Measurements from ENCODE around the gene ZC4H2. TPM values are rescaled to one million over a fixed set of nuclear protein-coding genes. Genes with fewer than 3 reads are reported as not detected.
"Not testable (repeated sequence)": the region's sequence is repeated elsewhere in the genome, so short reads cannot be mapped to it uniquely, and the experiment has no call there.

ZC4H2 gene
- total RNA-seq, 1 donor from 2014 or later = 4.2 TPM

- Histone ChIP-seq H3K27me3 (ENCODE audit: control insufficient read depth in 3 of 3, insufficient read depth in 3 of 3, low read length in 3 of 3) (no peaks in the 10 kb centered on the region), H3K9me3 (ENCODE audit: control insufficient read depth in 3 of 3, low read length in 3 of 3) (no peaks in the 10 kb centered on the region), H3K27ac (ENCODE audit: low read depth, low read length) (no peak overlapping the region), H3K4me1 (ENCODE audit: control insufficient read depth in 3 of 3, insufficient read depth in 3 of 3, low read length in 3 of 3) (peaks cover 2 to 6% (median 2%) of the 10 kb centered on the region in 3 donors), H3K9ac (ENCODE audit: low read depth in 1 of 3, low read length in 3 of 3) (peak overlapping the region; percentile 51 to 68 (median 57)), H3K36me3 (ENCODE audit: control insufficient read depth in 3 of 3, insufficient read depth in 3 of 3, low read length in 3 of 3) (no peaks in the 10 kb centered on the region), H3K4me3 (ENCODE audit: low read length in 3 of 3) (peak overlapping the region; percentile 80 to 85 (median 81))
Measured at GRCh38 chrX:64975491-64975890, 759 bp downstream of the ZC4H2 start.

- Histone ChIP-seq H3K9me3 (ENCODE audit: control insufficient read depth in 3 of 3, low read length in 3 of 3) (no peaks in the 10 kb centered on the region), H3K27ac (ENCODE audit: low read depth, low read length) (no peak overlapping the region), H3K4me3 (ENCODE audit: low read length in 3 of 3) (no peak overlapping the region), H3K4me1 (ENCODE audit: control insufficient read depth in 3 of 3, insufficient read depth in 3 of 3, low read length in 3 of 3) (no peaks in the 10 kb centered on the region), H3K36me3 (ENCODE audit: control insufficient read depth in 3 of 3, insufficient read depth in 3 of 3, low read length in 3 of 3) (no peaks in the 10 kb centered on the region), H3K27me3 (ENCODE audit: control insufficient read depth in 3 of 3, insufficient read depth in 3 of 3, low read length in 3 of 3) (no peaks in the 10 kb centered on the region), H3K9ac (ENCODE audit: low read depth in 1 of 3, low read length in 3 of 3) (no peak overlapping the region)
Measured at GRCh38 chrX:64925480-64925879, 50.8 kb downstream of the ZC4H2 start.

GRCh38 chrX:64908121-64908520 is 68.1 kb downstream of the ZC4H2 start:
- Histone ChIP-seq H3K27me3 (ENCODE audit: control insufficient read depth in 3 of 3, insufficient read depth in 3 of 3, low read length in 3 of 3) (no peaks in the 10 kb centered on the region), H3K4me1 (ENCODE audit: control insufficient read depth in 3 of 3, insufficient read depth in 3 of 3, low read length in 3 of 3) (no peaks in the 10 kb centered on the region), H3K4me3 (ENCODE audit: low read length in 3 of 3) (no peak overlapping the region), H3K9me3 (ENCODE audit: control insufficient read depth in 3 of 3, low read length in 3 of 3) (no peaks in the 10 kb centered on the region), H3K9ac (ENCODE audit: low read depth in 1 of 3, low read length in 3 of 3) (no peak overlapping the region), H3K36me3 (ENCODE audit: control insufficient read depth in 3 of 3, insufficient read depth in 3 of 3, low read length in 3 of 3) (no peaks in the 10 kb centered on the region), H3K27ac (ENCODE audit: low read depth, low read length) (no peak overlapping the region)

- H3K9me3 ChIP-seq (ENCODE audit: control insufficient read depth in 3 of 3, low read length in 3 of 3) = no peaks in the 10 kb centered on the region
- no peak overlapping the region for H3K27ac ChIP-seq (ENCODE audit: low read depth, low read length)
- no peaks in the 10 kb centered on the region for H3K36me3 ChIP-seq (ENCODE audit: control insufficient read depth in 3 of 3, insufficient read depth in 3 of 3, low read length in 3 of 3)
- peaks cover 0 to 3% (median 0%) of the 10 kb centered on the region in 3 donors for H3K27me3 ChIP-seq (ENCODE audit: control insufficient read depth in 3 of 3, insufficient read depth in 3 of 3, low read length in 3 of 3)
- H3K4me3 ChIP-seq (ENCODE audit: low read length in 3 of 3) = no peak overlapping the region
- H3K4me1 ChIP-seq (ENCODE audit: control insufficient read depth in 3 of 3, insufficient read depth in 3 of 3, low read length in 3 of 3) = no peaks in the 10 kb centered on the region
- H3K9ac ChIP-seq (ENCODE audit: low read depth in 1 of 3, low read length in 3 of 3) = no peak overlapping the region
Measured at GRCh38 chrX:64894454-64895038, 81.7 kb downstream of the ZC4H2 start.

- Histone ChIP-seq H3K36me3 (ENCODE audit: control insufficient read depth in 3 of 3, insufficient read depth in 3 of 3, low read length in 3 of 3) (no peaks in the 10 kb centered on the region), H3K27ac (ENCODE audit: low read depth, low read length) (no peak overlapping the region), H3K9ac (ENCODE audit: low read depth in 1 of 3, low read length in 3 of 3) (no peak overlapping the region), H3K4me1 (ENCODE audit: control insufficient read depth in 3 of 3, insufficient read depth in 3 of 3, low read length in 3 of 3) (no peaks in the 10 kb centered on the region), H3K27me3 (ENCODE audit: control insufficient read depth in 3 of 3, insufficient read depth in 3 of 3, low read length in 3 of 3) (no peaks in the 10 kb centered on the region), H3K9me3 (ENCODE audit: control insufficient read depth in 3 of 3, low read length in 3 of 3) (no peaks in the 10 kb centered on the region), H3K4me3 (ENCODE audit: low read length in 3 of 3) (no peak overlapping the region)
Measured at GRCh38 chrX:64885850-64886249, 90.4 kb downstream of the ZC4H2 start.

- H3K4me3 ChIP-seq (ENCODE audit: low read length in 3 of 3); H3K36me3 ChIP-seq (ENCODE audit: control insufficient read depth in 3 of 3, insufficient read depth in 3 of 3, low read length in 3 of 3); H3K27me3 ChIP-seq (ENCODE audit: control insufficient read depth in 3 of 3, insufficient read depth in 3 of 3, low read length in 3 of 3); H3K4me1 ChIP-seq (ENCODE audit: control insufficient read depth in 3 of 3, insufficient read depth in 3 of 3, low read length in 3 of 3); H3K27ac ChIP-seq (ENCODE audit: low read depth, low read length); H3K9ac ChIP-seq (ENCODE audit: low read depth in 1 of 3, low read length in 3 of 3); H3K9me3 ChIP-seq (ENCODE audit: control insufficient read depth in 3 of 3, low read length in 3 of 3): not testable (repeated sequence)
Measured at GRCh38 chrX:64878709-64879108, 97.5 kb downstream of the ZC4H2 start.

GRCh38 chrX:64867217-64867616 is 109.0 kb downstream of the ZC4H2 start:
- Histone ChIP-seq H3K36me3 (ENCODE audit: control insufficient read depth in 3 of 3, insufficient read depth in 3 of 3, low read length in 3 of 3) (no peaks in the 10 kb centered on the region), H3K27me3 (ENCODE audit: control insufficient read depth in 3 of 3, insufficient read depth in 3 of 3, low read length in 3 of 3) (no peaks in the 10 kb centered on the region), H3K9me3 (ENCODE audit: control insufficient read depth in 3 of 3, low read length in 3 of 3) (peaks cover 0 to 7% (median 0%) of the 10 kb centered on the region in 3 donors), H3K9ac (ENCODE audit: low read depth in 1 of 3, low read length in 3 of 3) (no peak overlapping the region), H3K27ac (ENCODE audit: low read depth, low read length) (no peak overlapping the region), H3K4me3 (ENCODE audit: low read length in 3 of 3) (no peak overlapping the region), H3K4me1 (ENCODE audit: control insufficient read depth in 3 of 3, insufficient read depth in 3 of 3, low read length in 3 of 3) (no peaks in the 10 kb centered on the region)

Other genes starting within 250 kb of the ZC4H2 start
- 2.6 TPM for gene ZC3H12B, start 58.4 kb upstream of the ZC4H2 start, total RNA-seq

All from skeletal muscle tissue (tissue), 4 donors.